HepG2 (cell line): ENCODE results near the gene EPB41L5. TPM values are rescaled to one million over a fixed set of nuclear protein-coding genes. Genes with fewer than 3 reads are reported as not detected.

Source experiments
- EED ChIP-seq: sonication (generic); formaldehyde crosslinking; IDR thresholded peaks from 2 replicates; pipeline ENCODE4 v1.5.0; 2020; ENCODE audit warnings: mild to moderate bottlenecking, missing genetic modification reagents
- ERF ChIP-seq: IDR thresholded peaks from 2 replicates; pipeline ENCODE4 v1.6.1; 2018; ENCODE audit warnings: missing biosample characterization, missing genetic modification reagents
- HOXA9 ChIP-seq: sonication (generic); formaldehyde crosslinking; IDR thresholded peaks from 2 replicates; pipeline ENCODE4 v1.8.1; 2022; ENCODE audit warnings: missing genetic modification reagents, mild to moderate bottlenecking, moderate library complexity, borderline replicate concordance
- MYC ChIP-seq: sonication (generic); formaldehyde crosslinking; IDR thresholded peaks from 2 replicates; pipeline ENCODE4 v1.9.0; 2021; ENCODE audit warnings: missing genetic modification reagents, borderline replicate concordance
- NCOA2 ChIP-seq: sonication (generic); formaldehyde crosslinking; IDR thresholded peaks from 2 replicates; pipeline ENCODE4 v1.8.0; 2022; ENCODE audit warnings: inconsistent platforms
- PHF21A ChIP-seq: sonication (generic); formaldehyde crosslinking; IDR thresholded peaks from 2 replicates; pipeline ENCODE4 v1.5.0; 2020; ENCODE audit warnings: mild to moderate bottlenecking, missing genetic modification reagents
- THYN1 ChIP-seq: sonication (generic); formaldehyde crosslinking; IDR thresholded peaks from 2 replicates; pipeline ENCODE4 v1.8.1; 2023; ENCODE audit warnings: low read depth, mild to moderate bottlenecking, moderate library complexity, missing genetic modification reagents, borderline replicate concordance
- ZNF121 ChIP-seq: sonication (generic); formaldehyde crosslinking; IDR thresholded peaks from 2 replicates; pipeline ENCODE4 v1.5.0; 2020; ENCODE audit warnings: mild to moderate bottlenecking, missing genetic modification reagents
- polyA plus RNA-seq, 8 experiments: library from polyadenylated mRNA; depleted of rRNA in 3 of 8; stranded (reverse) in 7 of 8; unstranded in 1 of 8; fragments of >200 nt; fragmentation: Illumina TruSeq in 4 of 8; extraction: Trizol in 4 of 8; gene quantifications; 2 replicates each; pipeline versions ENCODE4 v1.2.1 to v1.2.3, GENCODE V29; 2011 to 2016; ENCODE audit warnings: low read depth in 4 of 8, missing spikeins in 1 of 8, mixed read lengths in 1 of 8; ENCODE audit not compliant: insufficient read depth in 1 of 8
- total RNA-seq, 5 experiments: library from RNA; depleted of rRNA; stranded (reverse); fragments of >200 nt; fragmentation: Illumina TruSeq; extraction: Trizol; gene quantifications; 2 replicates each; pipeline ENCODE4 v1.2.3, GENCODE V29; 2016; ENCODE audit warnings: low read depth in 1 of 5
- TF ChIP-seq, protein P1 (sequence below): sonication (generic); formaldehyde crosslinking; IDR thresholded peaks from 2 replicates; pipeline ENCODE4 v1.4.0; 2020; ENCODE audit warnings: mild to moderate bottlenecking, missing genetic modification reagents, borderline replicate concordance
- TF ChIP-seq, protein P2 (sequence below): sonication (generic); formaldehyde crosslinking; IDR thresholded peaks from 2 replicates; pipeline ENCODE4 v1.4.0; 2020; ENCODE audit warnings: missing genetic modification reagents, mild to moderate bottlenecking, borderline replicate concordance
- TF ChIP-seq, protein P3 (sequence below): sonication (generic); formaldehyde crosslinking; IDR thresholded peaks from 2 replicates; pipeline ENCODE4 v1.5.1; 2020; ENCODE audit warnings: missing genetic modification reagents, mild to moderate bottlenecking, borderline replicate concordance
- TF ChIP-seq, protein P4 (sequence below): sonication (generic); formaldehyde crosslinking; IDR thresholded peaks from 2 replicates; pipeline ENCODE4 v1.4.0; 2020; ENCODE audit warnings: missing genetic modification reagents, borderline replicate concordance
- TF ChIP-seq, protein P5 (sequence below): sonication (generic); formaldehyde crosslinking; IDR thresholded peaks from 2 replicates; pipeline ENCODE4 v1.4.0; 2020; ENCODE audit warnings: missing genetic modification reagents

Gene EPB41L5
- total and polyA plus RNA-seq, 2 of the 13 experiments (the other 11 are each of a cell fraction or from before 2014, with no cell fraction given) = 40.5 to 47.5 TPM

DNA sequence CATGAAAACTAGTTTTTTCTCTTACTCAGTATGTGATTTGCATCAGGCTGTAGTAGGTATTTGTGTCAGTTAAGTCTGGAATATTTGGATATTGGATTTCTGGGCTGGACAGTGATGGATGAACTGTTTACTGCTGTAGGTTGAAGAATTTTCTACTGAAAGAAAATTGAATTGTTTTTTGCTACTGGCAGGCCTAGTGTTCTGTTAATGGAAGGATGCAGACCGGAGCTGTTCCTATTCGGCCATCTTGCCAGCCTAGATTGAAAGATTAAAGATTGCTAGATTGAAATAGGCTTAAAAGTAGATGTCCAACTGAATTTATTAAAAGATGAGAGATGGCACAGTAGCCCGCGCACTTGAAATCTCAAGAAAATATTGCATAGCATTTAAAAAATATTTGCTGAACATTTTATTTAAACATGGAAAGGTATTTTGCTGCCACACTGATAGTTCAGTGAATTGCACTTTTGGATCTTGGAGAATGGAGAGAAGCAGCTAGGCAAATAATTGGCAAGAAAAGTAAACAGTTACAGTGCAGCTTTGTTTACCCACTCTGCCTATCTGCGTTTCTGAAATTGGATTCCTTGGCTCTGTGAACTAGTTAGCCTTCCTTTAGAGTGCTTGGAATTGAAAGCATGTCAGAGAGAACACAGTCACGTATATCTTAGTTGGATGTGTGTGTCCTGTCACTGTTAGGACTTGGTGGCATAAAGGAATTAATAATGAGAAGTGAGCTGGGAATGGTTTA is 54.1 kb downstream of the EPB41L5 start (continued):
- TF ChIP-seq, protein P1, sequence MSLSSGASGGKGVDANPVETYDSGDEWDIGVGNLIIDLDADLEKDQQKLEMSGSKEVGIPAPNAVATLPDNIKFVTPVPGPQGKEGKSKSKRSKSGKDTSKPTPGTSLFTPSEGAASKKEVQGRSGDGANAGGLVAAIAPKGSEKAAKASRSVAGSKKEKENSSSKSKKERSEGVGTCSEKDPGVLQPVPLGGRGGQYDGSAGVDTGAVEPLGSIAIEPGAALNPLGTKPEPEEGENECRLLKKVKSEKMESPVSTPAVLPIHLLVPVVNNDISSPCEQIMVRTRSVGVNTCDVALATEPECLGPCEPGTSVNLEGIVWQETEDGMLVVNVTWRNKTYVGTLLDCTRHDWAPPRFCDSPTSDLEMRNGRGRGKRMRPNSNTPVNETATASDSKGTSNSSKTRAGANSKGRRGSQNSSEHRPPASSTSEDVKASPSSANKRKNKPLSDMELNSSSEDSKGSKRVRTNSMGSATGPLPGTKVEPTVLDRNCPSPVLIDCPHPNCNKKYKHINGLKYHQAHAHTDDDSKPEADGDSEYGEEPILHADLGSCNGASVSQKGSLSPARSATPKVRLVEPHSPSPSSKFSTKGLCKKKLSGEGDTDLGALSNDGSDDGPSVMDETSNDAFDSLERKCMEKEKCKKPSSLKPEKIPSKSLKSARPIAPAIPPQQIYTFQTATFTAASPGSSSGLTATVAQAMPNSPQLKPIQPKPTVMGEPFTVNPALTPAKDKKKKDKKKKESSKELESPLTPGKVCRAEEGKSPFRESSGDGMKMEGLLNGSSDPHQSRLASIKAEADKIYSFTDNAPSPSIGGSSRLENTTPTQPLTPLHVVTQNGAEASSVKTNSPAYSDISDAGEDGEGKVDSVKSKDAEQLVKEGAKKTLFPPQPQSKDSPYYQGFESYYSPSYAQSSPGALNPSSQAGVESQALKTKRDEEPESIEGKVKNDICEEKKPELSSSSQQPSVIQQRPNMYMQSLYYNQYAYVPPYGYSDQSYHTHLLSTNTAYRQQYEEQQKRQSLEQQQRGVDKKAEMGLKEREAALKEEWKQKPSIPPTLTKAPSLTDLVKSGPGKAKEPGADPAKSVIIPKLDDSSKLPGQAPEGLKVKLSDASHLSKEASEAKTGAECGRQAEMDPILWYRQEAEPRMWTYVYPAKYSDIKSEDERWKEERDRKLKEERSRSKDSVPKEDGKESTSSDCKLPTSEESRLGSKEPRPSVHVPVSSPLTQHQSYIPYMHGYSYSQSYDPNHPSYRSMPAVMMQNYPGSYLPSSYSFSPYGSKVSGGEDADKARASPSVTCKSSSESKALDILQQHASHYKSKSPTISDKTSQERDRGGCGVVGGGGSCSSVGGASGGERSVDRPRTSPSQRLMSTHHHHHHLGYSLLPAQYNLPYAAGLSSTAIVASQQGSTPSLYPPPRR (CRISPR knock-in tag) = peak; percentile 97
- TF ChIP-seq ERF (CRISPR knock-in tag) (peak; percentile 93), THYN1 (CRISPR knock-in tag) (no peak), MYC (no peak), HOXA9 (CRISPR knock-in tag) (no peak), ZNF121 (no peak), EED (no peak), NCOA2 (CRISPR knock-in tag) (peak; percentile 94), PHF21A (CRISPR knock-in tag) (peak; percentile 79)
- TF ChIP-seq, protein P2, sequence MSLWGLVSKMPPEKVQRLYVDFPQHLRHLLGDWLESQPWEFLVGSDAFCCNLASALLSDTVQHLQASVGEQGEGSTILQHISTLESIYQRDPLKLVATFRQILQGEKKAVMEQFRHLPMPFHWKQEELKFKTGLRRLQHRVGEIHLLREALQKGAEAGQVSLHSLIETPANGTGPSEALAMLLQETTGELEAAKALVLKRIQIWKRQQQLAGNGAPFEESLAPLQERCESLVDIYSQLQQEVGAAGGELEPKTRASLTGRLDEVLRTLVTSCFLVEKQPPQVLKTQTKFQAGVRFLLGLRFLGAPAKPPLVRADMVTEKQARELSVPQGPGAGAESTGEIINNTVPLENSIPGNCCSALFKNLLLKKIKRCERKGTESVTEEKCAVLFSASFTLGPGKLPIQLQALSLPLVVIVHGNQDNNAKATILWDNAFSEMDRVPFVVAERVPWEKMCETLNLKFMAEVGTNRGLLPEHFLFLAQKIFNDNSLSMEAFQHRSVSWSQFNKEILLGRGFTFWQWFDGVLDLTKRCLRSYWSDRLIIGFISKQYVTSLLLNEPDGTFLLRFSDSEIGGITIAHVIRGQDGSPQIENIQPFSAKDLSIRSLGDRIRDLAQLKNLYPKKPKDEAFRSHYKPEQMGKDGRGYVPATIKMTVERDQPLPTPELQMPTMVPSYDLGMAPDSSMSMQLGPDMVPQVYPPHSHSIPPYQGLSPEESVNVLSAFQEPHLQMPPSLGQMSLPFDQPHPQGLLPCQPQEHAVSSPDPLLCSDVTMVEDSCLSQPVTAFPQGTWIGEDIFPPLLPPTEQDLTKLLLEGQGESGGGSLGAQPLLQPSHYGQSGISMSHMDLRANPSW (CRISPR knock-in tag) = no peak
- TF ChIP-seq, protein P3, sequence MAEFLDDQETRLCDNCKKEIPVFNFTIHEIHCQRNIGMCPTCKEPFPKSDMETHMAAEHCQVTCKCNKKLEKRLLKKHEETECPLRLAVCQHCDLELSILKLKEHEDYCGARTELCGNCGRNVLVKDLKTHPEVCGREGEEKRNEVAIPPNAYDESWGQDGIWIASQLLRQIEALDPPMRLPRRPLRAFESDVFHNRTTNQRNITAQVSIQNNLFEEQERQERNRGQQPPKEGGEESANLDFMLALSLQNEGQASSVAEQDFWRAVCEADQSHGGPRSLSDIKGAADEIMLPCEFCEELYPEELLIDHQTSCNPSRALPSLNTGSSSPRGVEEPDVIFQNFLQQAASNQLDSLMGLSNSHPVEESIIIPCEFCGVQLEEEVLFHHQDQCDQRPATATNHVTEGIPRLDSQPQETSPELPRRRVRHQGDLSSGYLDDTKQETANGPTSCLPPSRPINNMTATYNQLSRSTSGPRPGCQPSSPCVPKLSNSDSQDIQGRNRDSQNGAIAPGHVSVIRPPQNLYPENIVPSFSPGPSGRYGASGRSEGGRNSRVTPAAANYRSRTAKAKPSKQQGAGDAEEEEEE (CRISPR knock-in tag) = peak; percentile 62; the same call in 1 of the 2 replicates
- TF ChIP-seq, protein P4, sequence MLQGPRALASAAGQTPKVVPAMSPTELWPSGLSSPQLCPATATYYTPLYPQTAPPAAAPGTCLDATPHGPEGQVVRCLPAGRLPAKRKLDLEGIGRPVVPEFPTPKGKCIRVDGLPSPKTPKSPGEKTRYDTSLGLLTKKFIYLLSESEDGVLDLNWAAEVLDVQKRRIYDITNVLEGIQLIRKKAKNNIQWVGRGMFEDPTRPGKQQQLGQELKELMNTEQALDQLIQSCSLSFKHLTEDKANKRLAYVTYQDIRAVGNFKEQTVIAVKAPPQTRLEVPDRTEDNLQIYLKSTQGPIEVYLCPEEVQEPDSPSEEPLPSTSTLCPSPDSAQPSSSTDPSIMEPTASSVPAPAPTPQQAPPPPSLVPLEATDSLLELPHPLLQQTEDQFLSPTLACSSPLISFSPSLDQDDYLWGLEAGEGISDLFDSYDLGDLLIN (CRISPR knock-in tag) = no peak
- TF ChIP-seq, protein P5, sequence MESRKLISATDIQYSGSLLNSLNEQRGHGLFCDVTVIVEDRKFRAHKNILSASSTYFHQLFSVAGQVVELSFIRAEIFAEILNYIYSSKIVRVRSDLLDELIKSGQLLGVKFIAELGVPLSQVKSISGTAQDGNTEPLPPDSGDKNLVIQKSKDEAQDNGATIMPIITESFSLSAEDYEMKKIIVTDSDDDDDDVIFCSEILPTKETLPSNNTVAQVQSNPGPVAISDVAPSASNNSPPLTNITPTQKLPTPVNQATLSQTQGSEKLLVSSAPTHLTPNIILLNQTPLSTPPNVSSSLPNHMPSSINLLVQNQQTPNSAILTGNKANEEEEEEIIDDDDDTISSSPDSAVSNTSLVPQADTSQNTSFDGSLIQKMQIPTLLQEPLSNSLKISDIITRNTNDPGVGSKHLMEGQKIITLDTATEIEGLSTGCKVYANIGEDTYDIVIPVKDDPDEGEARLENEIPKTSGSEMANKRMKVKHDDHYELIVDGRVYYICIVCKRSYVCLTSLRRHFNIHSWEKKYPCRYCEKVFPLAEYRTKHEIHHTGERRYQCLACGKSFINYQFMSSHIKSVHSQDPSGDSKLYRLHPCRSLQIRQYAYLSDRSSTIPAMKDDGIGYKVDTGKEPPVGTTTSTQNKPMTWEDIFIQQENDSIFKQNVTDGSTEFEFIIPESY (CRISPR knock-in tag) = peak; percentile 49; the same call in 1 of the 2 replicates
